ENCODE data around the gene DCC. TPM values are rescaled to one million over a fixed set of nuclear protein-coding genes. Genes with fewer than 3 reads are reported as not detected.

DCC gene
- total and polyA plus RNA-seq, 2 of the 8 experiments (the other 6 are each of a cell fraction or from before 2014, with no cell fraction given), result 0.14 to 1.4 TPM

GRCh38 chr18:52824126-52824525, 484.1 kb downstream of the DCC start:
- no peaks in the 10 kb centered on the region for H3K23me2 ChIP-seq (ENCODE audit: low read depth, low read length)
- no peak overlapping the region for H2BK5ac ChIP-seq (ENCODE audit: low read depth, low read length)
- H2BK120ac ChIP-seq (replicated peaks; ENCODE audit: low read depth, low read length), result no peak overlapping the region
- no peaks in the 10 kb centered on the region for H4K20me1 ChIP-seq (replicated peaks in 1 of 2; ENCODE audit: control insufficient read depth in 1 of 2, insufficient read depth in 2 of 2, low read length in 2 of 2)
- no peaks in the 10 kb centered on the region for H3K36me3 ChIP-seq (ENCODE audit: control insufficient read depth in 2 of 4, insufficient read depth in 4 of 4, low read length in 3 of 4)
- DNase-seq (ENCODE audit: low read depth in 1 of 2, low spot score in 2 of 2) (no peak), FAIRE-seq (no peak)
- H2BK20ac ChIP-seq (ENCODE audit: low read length), result no peak overlapping the region
- no peak overlapping the region for H3K4ac ChIP-seq (replicated peaks; ENCODE audit: insufficient read length, low read depth, low read length)
- no peak overlapping the region for H3K27ac ChIP-seq (ENCODE audit: low read depth, low read length)
- no peaks in the 10 kb centered on the region for H3K4me1 ChIP-seq (replicated peaks in 1 of 4; ENCODE audit: control insufficient read depth in 3 of 4, insufficient read depth in 4 of 4, low read length in 3 of 4)
- H2AK5ac ChIP-seq (ENCODE audit: low read depth, low read length), result no peak overlapping the region
- CTCF ChIA-PET (ENCODE audit: partially characterized antibody), result no interaction called here
- no peak overlapping the region for H4K91ac ChIP-seq (replicated peaks; ENCODE audit: insufficient read length, low read length)
- H3K18ac ChIP-seq (ENCODE audit: extremely low read depth, low read length), result no peak overlapping the region
- POLR2A ChIA-PET (ENCODE audit: partially characterized antibody), result no interaction called here
- no peak overlapping the region for H3K9ac ChIP-seq (replicated peaks in 1 of 4; ENCODE audit: extremely low read depth in 1 of 4, low read depth in 3 of 4, low read length in 3 of 4)
- no peaks in the 10 kb centered on the region for H3K79me2 ChIP-seq (ENCODE audit: control insufficient read depth in 1 of 2, insufficient read depth in 2 of 2, low read length in 2 of 2)
- no peak overlapping the region for H3K14ac ChIP-seq (ENCODE audit: insufficient read length)
- H4K8ac ChIP-seq (ENCODE audit: extremely low read depth, insufficient read depth, low read length), result no peak overlapping the region
- no peak overlapping the region for H3K4me3 ChIP-seq (ENCODE audit: extremely low read depth in 1 of 4, insufficient read depth in 2 of 4, low read depth in 3 of 4, low read length in 4 of 4)
- H4K5ac ChIP-seq (ENCODE audit: insufficient read length, low read depth, low read length), result no peak overlapping the region
- no peak overlapping the region for H3K56ac ChIP-seq (replicated peaks; ENCODE audit: insufficient read length, low read depth, low read length)
- no peaks in the 10 kb centered on the region for H3K9me3 ChIP-seq (ENCODE audit: insufficient read depth in 2 of 2, low read depth in 1 of 2, low read length in 1 of 2)
- no peak overlapping the region for H3K4me2 ChIP-seq (ENCODE audit: insufficient read depth in 1 of 2, low read depth in 2 of 2, low read length in 2 of 2)
- 80% methylated on average over 3 of the region's 3 CpGs; no CpG with 5 or more reads in 1 of the 2 experiments for WGBS, 2 experiments (ENCODE audit: extremely low coverage in 1 of 2, insufficient coverage in 1 of 2, insufficient read length in 1 of 2, insufficient replicate concordance in 2 of 2, low coverage in 1 of 2, low lambda C conversion rate in 2 of 2, missing lambda C conversion rate in 1 of 2)
- H3K79me1 ChIP-seq (ENCODE audit: low read depth, low read length), result no peaks in the 10 kb centered on the region
- no peak overlapping the region for H2BK12ac ChIP-seq (ENCODE audit: low read depth, low read length)
- H2BK15ac ChIP-seq (ENCODE audit: low read length), result no peak overlapping the region
- H3K27me3 ChIP-seq (replicated peaks in 1 of 4; ENCODE audit: control insufficient read depth in 3 of 4, extremely low read depth in 1 of 4, insufficient read depth in 3 of 4, low read length in 3 of 4), result peaks cover 11 to 37% (median 28%) of the 10 kb centered on the region in 4 experiments
- H2AFZ ChIP-seq (ENCODE audit: low read length), result no peak overlapping the region
- no peak overlapping the region for H3K23ac ChIP-seq (ENCODE audit: insufficient read length)
- TF ChIP-seq CTCF (IDR thresholded peaks at IDR 0.05; ENCODE audit: control extremely low read depth in 1 of 3, insufficient read depth in 1 of 3, low read depth in 1 of 3, low read length in 3 of 3) (no peak), RBBP5 (IDR thresholded peaks at IDR 0.05; ENCODE audit: borderline replicate concordance, low read depth, low read length) (no peak)

All from H1 (cell line).